Esophagus muscularis mucosa (tissue), 4 donors: ENCODE measurements around the gene POLR1F.
A peak's percentile ranks its signal among the peaks of the same experiment; 100 is the strongest.

Source experiments
- CTCF ChIP-seq, 3 experiments: fragments of 200-600 bp in 2 of 3; fragments of 450-650 bp in 1 of 3; sonication (generic) in 2 of 3; IDR thresholded peaks; one replicate each; pipeline ENCODE4 v1.5.1; 2017 to 2019; ENCODE audit warnings: antibody characterized with exemption in 3 of 3, mild to moderate bottlenecking in 2 of 3, moderate library complexity in 1 of 3
- EP300 ChIP-seq: sonication (generic); formaldehyde crosslinking; IDR thresholded peaks from one replicate; pipeline ENCODE4 v1.6.1; 2017; ENCODE audit warnings: antibody characterized with exemption
- POLR2A ChIP-seq: fragments of 450-650 bp; IDR thresholded peaks from one replicate; pipeline ENCODE4 v1.6.1; 2017; ENCODE audit warnings: antibody characterized with exemption, moderate library complexity, mild to moderate bottlenecking, low read depth
- POLR2AphosphoS5 ChIP-seq, 2 donors: sonication (generic); formaldehyde crosslinking; IDR thresholded peaks; one replicate each; pipeline ENCODE4 v1.6.1; 2017; ENCODE audit warnings: antibody characterized with exemption in 2 of 2

- TF ChIP-seq POLR2AphosphoS5 (IDR thresholded peaks at IDR 0.05) (no peak), CTCF (IDR thresholded peaks at IDR 0.05) (peak; percentile 48 to 77 (median 66)), POLR2A (no peak), EP300 (no peak)
Observed at GRCh38 chr7:19754521-19755116, 45.8 kb upstream of the POLR1F start.
